GM12874 (cell line): Measurements from ENCODE around the gene KCNQ1.

Source experiments
- TF ChIP-seq, protein P1 (sequence below): IDR thresholded peaks from 2 replicates; pipeline ENCODE4 v1.5.1; 2011; ENCODE audit warnings: low read depth, mild to moderate bottlenecking, control low read depth, low read length, moderate library complexity; ENCODE audit not compliant: insufficient read depth

The KCNQ1 gene

DNA sequence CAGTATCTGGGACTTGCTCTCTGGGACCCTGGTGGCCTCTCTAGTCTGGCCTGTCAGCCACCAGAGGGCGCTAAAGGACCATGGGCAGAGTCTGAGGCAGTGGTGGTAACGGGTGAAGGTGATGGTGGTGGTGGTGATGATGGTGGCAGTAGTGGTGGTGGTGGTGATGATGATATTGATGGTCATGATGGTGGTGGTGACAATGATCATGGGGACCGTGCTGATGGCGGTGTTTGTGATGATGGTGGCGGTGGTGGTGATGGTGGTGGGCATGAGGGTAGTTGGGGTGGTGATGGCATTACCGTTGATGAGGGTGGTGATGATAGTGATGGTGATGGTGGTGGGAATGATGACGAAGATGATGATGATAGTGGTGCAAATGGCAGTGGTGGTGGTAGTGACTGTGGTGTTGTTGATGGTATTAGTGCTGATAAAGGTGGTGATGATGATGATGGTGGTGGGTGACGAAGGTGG, 16.4 kb upstream of the KCNQ1 start:
- TF ChIP-seq, protein P1, sequence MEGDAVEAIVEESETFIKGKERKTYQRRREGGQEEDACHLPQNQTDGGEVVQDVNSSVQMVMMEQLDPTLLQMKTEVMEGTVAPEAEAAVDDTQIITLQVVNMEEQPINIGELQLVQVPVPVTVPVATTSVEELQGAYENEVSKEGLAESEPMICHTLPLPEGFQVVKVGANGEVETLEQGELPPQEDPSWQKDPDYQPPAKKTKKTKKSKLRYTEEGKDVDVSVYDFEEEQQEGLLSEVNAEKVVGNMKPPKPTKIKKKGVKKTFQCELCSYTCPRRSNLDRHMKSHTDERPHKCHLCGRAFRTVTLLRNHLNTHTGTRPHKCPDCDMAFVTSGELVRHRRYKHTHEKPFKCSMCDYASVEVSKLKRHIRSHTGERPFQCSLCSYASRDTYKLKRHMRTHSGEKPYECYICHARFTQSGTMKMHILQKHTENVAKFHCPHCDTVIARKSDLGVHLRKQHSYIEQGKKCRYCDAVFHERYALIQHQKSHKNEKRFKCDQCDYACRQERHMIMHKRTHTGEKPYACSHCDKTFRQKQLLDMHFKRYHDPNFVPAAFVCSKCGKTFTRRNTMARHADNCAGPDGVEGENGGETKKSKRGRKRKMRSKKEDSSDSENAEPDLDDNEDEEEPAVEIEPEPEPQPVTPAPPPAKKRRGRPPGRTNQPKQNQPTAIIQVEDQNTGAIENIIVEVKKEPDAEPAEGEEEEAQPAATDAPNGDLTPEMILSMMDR = peak; percentile 82

DNA sequence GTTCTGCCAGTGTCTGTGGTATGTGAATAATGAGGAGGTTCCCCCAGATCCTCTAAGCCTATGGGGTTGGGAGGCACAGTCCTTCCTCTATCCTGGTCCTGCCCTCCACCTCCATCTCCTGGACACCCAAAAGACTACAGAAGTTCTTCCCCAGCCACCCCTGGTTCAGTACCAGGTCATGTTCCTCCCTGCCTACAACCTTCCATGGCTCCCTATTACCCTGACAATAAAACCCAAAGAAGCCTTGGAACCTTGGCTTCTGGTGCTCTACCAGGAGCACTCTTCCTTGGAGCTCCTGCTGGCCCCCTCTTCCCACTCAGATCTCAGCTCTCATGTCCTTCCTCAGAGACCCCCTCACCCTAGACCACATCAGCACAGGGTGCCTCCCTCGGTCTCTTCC, 13.4 kb upstream of the KCNQ1 start:
- TF ChIP-seq, protein P1 = no peak

DNA sequence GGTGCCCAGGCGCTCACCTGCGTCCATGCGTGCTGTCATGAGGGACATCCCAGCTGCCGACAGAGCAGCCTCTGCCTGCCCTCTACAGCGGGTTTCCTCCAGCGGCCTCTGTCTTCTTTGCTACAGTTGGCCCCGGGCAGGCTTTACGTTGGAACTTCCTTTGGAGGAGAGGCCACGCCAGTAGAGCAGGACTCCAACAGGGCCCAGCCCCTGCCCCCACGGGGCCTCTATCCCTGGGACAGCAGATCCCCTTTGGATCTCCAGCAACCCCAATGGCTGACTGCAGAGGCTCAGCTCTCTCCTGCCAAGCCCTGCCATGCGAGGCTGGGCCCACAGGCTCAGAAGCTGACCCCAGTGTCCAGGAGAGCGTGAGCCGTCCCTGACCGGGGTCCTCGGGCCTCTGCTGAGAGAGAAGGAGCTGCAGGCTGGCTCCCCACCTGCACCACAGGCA, 12.6 kb upstream of the KCNQ1 start:
- TF ChIP-seq, protein P1 = no peak

DNA sequence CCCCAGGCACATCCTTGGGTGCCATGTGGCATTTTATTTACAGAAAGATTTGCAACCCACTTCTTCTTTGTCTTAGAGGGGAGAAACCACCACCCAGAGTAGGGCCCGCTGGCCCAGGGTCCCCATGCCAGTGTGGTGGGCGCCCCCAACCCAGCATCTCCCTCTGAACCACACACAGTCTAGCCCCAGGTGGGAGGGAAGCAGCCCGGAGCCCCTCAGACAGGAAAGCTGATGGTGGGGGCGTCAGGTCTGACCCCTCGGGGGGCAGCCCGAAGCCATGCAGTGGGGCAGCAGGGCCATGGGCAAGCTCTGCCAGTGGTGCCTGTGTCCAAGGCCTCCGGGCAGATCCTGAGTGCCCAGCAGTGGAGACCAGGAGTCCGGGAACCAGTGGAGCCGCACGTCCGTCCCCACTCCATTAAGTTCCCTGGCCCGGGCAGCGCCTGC, 12.2 kb upstream of the KCNQ1 start:
- TF ChIP-seq, protein P1 = no peak

DNA sequence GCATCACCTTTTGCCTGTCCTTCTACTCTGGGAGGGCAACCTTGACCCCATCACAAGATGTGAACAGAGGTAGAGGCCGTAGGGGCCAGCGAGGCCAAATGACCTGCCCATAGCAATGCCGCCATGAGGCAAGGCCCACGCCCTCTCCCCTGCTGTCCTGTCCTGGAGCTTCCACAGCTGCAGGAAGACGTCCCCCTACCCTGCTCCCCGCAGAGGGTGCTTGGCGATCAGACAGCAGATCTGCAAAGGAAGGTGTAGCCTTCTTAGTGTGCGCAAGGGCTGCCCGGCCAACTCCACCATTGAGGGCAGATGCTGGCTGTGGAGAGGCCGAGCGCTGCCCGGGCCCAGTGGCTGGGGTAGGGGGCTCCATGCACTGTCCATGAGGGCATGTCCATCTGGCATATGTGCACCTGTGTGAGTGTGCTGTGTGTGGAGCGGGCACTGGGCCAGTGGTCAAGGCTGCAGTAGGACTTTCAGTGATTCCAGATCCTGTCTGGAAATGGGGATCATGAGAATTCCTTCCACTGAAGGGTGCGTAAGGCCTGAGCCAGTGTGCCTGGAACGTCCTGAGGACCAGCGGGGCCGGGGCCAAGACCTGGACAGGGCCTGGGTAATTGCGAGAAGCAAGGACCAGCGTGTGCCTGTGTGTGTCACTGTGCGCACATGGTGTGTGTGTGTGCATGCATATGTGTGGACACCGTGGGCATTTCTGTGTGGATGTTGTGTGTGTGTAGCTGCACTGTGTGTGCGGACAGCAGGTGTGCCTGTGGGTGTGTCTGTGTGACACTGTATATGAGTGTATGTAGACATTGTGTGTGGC, 11.5 kb upstream of the KCNQ1 start:
- TF ChIP-seq, protein P1 = no peak

DNA sequence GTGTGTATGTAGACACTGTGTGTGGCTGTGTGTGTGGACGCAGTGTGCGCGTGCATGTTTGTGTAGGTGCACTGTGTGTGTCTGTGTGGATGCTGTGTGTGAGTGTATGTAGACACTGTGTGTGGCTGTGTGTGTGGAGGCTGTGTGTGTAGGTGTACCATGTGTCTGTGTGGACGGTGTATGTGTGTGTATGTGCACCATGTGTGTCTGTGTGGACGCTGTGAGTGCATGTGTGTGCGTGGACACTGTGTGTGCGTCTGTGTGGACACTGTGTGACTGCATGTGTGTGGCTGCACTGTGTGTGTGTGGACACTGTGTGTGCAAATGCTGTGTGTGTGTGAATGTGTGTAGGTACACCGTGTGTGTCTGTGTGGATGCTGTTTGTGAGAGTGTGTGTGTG, 10.8 kb upstream of the KCNQ1 start:
- TF ChIP-seq, protein P1 = no peak

DNA sequence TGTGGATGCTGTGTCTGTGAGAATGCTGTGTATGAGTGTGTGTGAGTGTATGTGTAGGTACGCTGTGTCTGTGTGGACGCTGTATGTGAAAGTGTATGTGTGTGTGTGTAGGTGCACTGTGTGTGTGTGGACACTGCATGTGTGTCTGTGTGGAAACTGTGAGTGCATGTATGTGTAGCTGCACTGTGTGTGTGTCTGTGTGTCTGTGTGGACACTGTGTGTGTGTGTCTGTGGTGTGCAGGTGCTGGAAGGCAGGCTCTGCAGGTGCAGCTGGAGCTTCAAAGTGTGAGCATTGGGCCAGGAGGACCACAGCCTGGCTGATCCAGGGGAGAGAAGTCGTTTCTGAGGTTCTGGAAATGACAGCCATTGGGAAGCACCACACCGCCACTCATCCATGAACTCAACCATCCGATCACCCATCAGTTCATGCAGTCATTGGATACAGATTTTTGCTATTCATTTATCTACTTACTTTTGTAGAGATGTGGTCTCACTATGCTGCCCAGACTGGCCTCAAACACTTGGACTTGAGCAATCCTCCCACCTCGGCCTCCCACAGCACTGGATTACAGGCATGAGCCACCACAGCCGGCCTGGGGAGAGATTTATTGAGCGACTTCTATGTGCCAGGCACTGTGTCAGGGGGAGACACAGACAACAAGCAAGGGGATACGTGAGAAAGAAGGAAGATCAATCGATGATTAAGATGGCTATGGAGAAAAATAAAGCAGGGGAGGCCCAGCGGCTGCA, 10.1 kb upstream of the KCNQ1 start:
- TF ChIP-seq, protein P1 = no peak
